Smooth muscle cell (in vitro differentiated cells): ENCODE results near the gene SOX12. TPM values are rescaled to one million over a fixed set of nuclear protein-coding genes. Genes with fewer than 3 reads are reported as not detected.

ENCODE experiments used
- DNase-seq: peaks from one replicate; lab custom pipeline; 2025; ENCODE audit not compliant: unreplicated experiment; lab: John Stamatoyannopoulos, UW
- H2AFZ ChIP-seq: fragments of 200-600 bp; sonication (generic); 2 replicates; pipeline ENCODE4 v1.6.0; 2016; ENCODE audit warnings: antibody characterized with exemption, low read depth, mild to moderate bottlenecking
- H3F3A ChIP-seq: fragments of 200-600 bp; sonication (generic); 2 replicates; pipeline ENCODE4 v1.6.0; 2017; ENCODE audit warnings: antibody characterized with exemption, low read depth
- H3K27ac ChIP-seq: fragments of 200-600 bp; sonication (generic); 2 replicates; pipeline ENCODE4 v1.5.1; 2016; ENCODE audit warnings: low read depth, mild to moderate bottlenecking
- H3K27me3 ChIP-seq: fragments of 200-600 bp; sonication (generic); 2 replicates; pipeline ENCODE4 v1.6.1; 2016; ENCODE audit warnings: low read depth, mild to moderate bottlenecking
- H3K36me3 ChIP-seq: fragments of 200-600 bp; sonication (generic); 2 replicates; pipeline ENCODE4 v1.5.1; 2016; ENCODE audit warnings: low read depth
- H3K4me1 ChIP-seq: fragments of 200-600 bp; sonication (generic); 2 replicates; pipeline ENCODE4 v1.5.1; 2016; ENCODE audit warnings: low read depth
- H3K4me2 ChIP-seq: fragments of 200-600 bp; sonication (generic); 2 replicates; pipeline ENCODE4 v1.6.0; 2016; ENCODE audit warnings: mild to moderate bottlenecking
- H3K4me3 ChIP-seq: fragments of 200-600 bp; sonication (generic); 2 replicates; pipeline ENCODE4 v1.5.1; 2016; ENCODE audit warnings: mild to moderate bottlenecking
- H3K79me2 ChIP-seq: fragments of 200-600 bp; sonication (generic); 2 replicates; pipeline ENCODE4 v1.6.0; 2016; ENCODE audit warnings: low read depth, mild to moderate bottlenecking
- H3K9ac ChIP-seq: fragments of 200-600 bp; sonication (generic); 2 replicates; pipeline ENCODE4 v1.6.0; 2016; ENCODE audit warnings: low read depth
- H3K9me3 ChIP-seq: fragments of 200-600 bp; sonication (generic); replicated peaks from 2 replicates; pipeline ENCODE4 v1.5.1; 2016; ENCODE audit warnings: low read depth
- H4K20me1 ChIP-seq: fragments of 200-600 bp; sonication (generic); 2 replicates; pipeline ENCODE4 v1.6.0; 2016; ENCODE audit warnings: low read depth
- CTCF ChIP-seq: fragments of 200-600 bp; sonication (generic); IDR thresholded peaks from 2 replicates; pipeline ENCODE4 v1.5.1; 2017; ENCODE audit warnings: borderline replicate concordance, mild to moderate bottlenecking, antibody characterized with exemption; ENCODE audit not compliant: insufficient read depth, poor library complexity, severe bottlenecking
- WGBS: methylation state at CpG from one replicate; pipeline ENCODE4 v1.1.7; 2016; ENCODE audit warnings: low lambda C conversion rate; 5-methylcytosine and 5-hydroxymethylcytosine counted together
- polyA plus RNA-seq: library from polyadenylated mRNA; unstranded; fragments of >200 nt; fragmentation: Nextera tagmentation; extraction: Ambion mirVana; gene quantifications from 2 replicates; pipeline ENCODE4 v1.2.1, GENCODE V29; 2016
- total RNA-seq: library from RNA; depleted of rRNA; stranded (reverse); fragments of >200 nt; gene quantifications from 2 replicates; pipeline ENCODE4 v1.2.3, GENCODE V29; 2014

SOX12 gene
- total and polyA plus RNA-seq, 2 experiments from 2014 or later: 7.1 to 17.7 TPM

- peaks cover 38% of the 10 kb centered on the region for H4K20me1 ChIP-seq
- H3K79me2 ChIP-seq: peaks cover 38% of the 10 kb centered on the region
- peak within 1 kb of the TSS; percentile 94 for H3K4me2 ChIP-seq
- H3K9me3 ChIP-seq: no peaks in the 10 kb centered on the region
- peak within 1 kb of the TSS; percentile 91 for H3K9ac ChIP-seq
- H3K36me3 ChIP-seq: no peaks in the 10 kb centered on the region
- TF ChIP-seq CTCF: no peak
- 1% methylated on average over 89 of the region's 99 CpGs for WGBS
- peak within 1 kb of the TSS; percentile 93 for H3K27ac ChIP-seq
- H2AFZ ChIP-seq: peak within 1 kb of the TSS; percentile 15
- peaks cover 34% of the 10 kb centered on the region for H3K4me1 ChIP-seq
- peaks cover 17% of the 10 kb centered on the region for H3F3A ChIP-seq
- DNase-seq: peak; percentile 75
- peak within 1 kb of the TSS; percentile 89 for H3K4me3 ChIP-seq
- no peaks in the 10 kb centered on the region for H3K27me3 ChIP-seq
These were observed 28.0 kb upstream of the SOX12 start, which contains the start of gene ZCCHC3 for GRCh38 chr20:297098-297924. Gene ZCCHC3, plus strand, starts transcription at chr20:297570. Its CDS starts 17 bp downstream, at chr20:297587.

GRCh38 chr20:297925-298775 is 27.2 kb upstream of the SOX12 start:
- no peak for TF ChIP-seq CTCF
- no peak for DNase-seq
- H3F3A ChIP-seq: peaks cover 23% of the 10 kb centered on the region
- H2AFZ ChIP-seq: no peak overlapping the region
- no peaks in the 10 kb centered on the region for H3K9me3 ChIP-seq
- peak overlapping the region; percentile 89 for H3K4me3 ChIP-seq
- under 1% methylated on average over 72 of the region's 75 CpGs for WGBS
- peaks cover 38% of the 10 kb centered on the region for H4K20me1 ChIP-seq
- no peaks in the 10 kb centered on the region for H3K36me3 ChIP-seq
- H3K9ac ChIP-seq: peak overlapping the region; percentile 91
- peaks cover 38% of the 10 kb centered on the region for H3K79me2 ChIP-seq
- peak overlapping the region; percentile 93 for H3K27ac ChIP-seq
- no peaks in the 10 kb centered on the region for H3K27me3 ChIP-seq
- H3K4me1 ChIP-seq: peaks cover 39% of the 10 kb centered on the region
- peak overlapping the region; percentile 94 for H3K4me2 ChIP-seq

- Histone ChIP-seq H2AFZ (no peak overlapping the region), H3K79me2 (peaks cover 42% of the 10 kb centered on the region), H3F3A (peaks cover 24% of the 10 kb centered on the region), H3K9me3 (no peaks in the 10 kb centered on the region), H4K20me1 (peaks cover 38% of the 10 kb centered on the region), H3K9ac (peak overlapping the region; percentile 91), H3K36me3 (no peaks in the 10 kb centered on the region), H3K4me1 (peaks cover 39% of the 10 kb centered on the region), H3K4me2 (peak overlapping the region; percentile 94), H3K27ac (peak overlapping the region; percentile 93), H3K4me3 (peak overlapping the region; percentile 89), H3K27me3 (no peaks in the 10 kb centered on the region)
- WGBS: 6% methylated on average over 13 of the region's 15 CpGs
- DNase-seq: no peak
- TF ChIP-seq CTCF: no peak
These were observed 26.5 kb upstream of the SOX12 start for GRCh38 chr20:298776-299391.
